Measurements from ENCODE around the gene TCEAL3. TPM values are rescaled to one million over a fixed set of nuclear protein-coding genes. Genes with fewer than 3 reads are reported as not detected.
"Not testable (repeated sequence)": the region's sequence is repeated elsewhere in the genome, so short reads cannot be mapped to it uniquely, and the experiment has no call there.

The TCEAL3 gene
- total and polyA plus RNA-seq, 2 of the 8 experiments (the other 6 are each of a cell fraction or from before 2014, with no cell fraction given) = 4.4 to 12.0 TPM

- H2AK5ac ChIP-seq (ENCODE audit: low read depth, low read length); H3K4me2 ChIP-seq (ENCODE audit: insufficient read depth in 1 of 2, low read depth in 2 of 2, low read length in 2 of 2); H4K20me1 ChIP-seq (replicated peaks in 1 of 2; ENCODE audit: control insufficient read depth in 1 of 2, insufficient read depth in 2 of 2, low read length in 2 of 2); H2BK5ac ChIP-seq (ENCODE audit: low read depth, low read length); H3K4me3 ChIP-seq (ENCODE audit: extremely low read depth in 1 of 4, insufficient read depth in 2 of 4, low read depth in 3 of 4, low read length in 4 of 4); H3K27me3 ChIP-seq (replicated peaks in 1 of 4; ENCODE audit: control insufficient read depth in 3 of 4, extremely low read depth in 1 of 4, insufficient read depth in 3 of 4, low read length in 3 of 4); H3K9me3 ChIP-seq (ENCODE audit: insufficient read depth in 2 of 2, low read depth in 1 of 2, low read length in 1 of 2); H4K5ac ChIP-seq (ENCODE audit: insufficient read length, low read depth, low read length); H3K56ac ChIP-seq (replicated peaks; ENCODE audit: insufficient read length, low read depth, low read length); H3K4me1 ChIP-seq (replicated peaks in 1 of 4; ENCODE audit: control insufficient read depth in 3 of 4, insufficient read depth in 4 of 4, low read length in 3 of 4); H3K79me2 ChIP-seq (ENCODE audit: control insufficient read depth in 1 of 2, insufficient read depth in 2 of 2, low read length in 2 of 2); H4K91ac ChIP-seq (replicated peaks; ENCODE audit: insufficient read length, low read length); H2BK15ac ChIP-seq (ENCODE audit: low read length); FAIRE-seq; H3K9ac ChIP-seq (replicated peaks in 1 of 4; ENCODE audit: extremely low read depth in 1 of 4, low read depth in 3 of 4, low read length in 3 of 4); DNase-seq (ENCODE audit: low read depth in 1 of 2, low spot score in 2 of 2); H3K4ac ChIP-seq (replicated peaks; ENCODE audit: insufficient read length, low read depth, low read length); H3K14ac ChIP-seq (ENCODE audit: insufficient read length); H2BK120ac ChIP-seq (replicated peaks; ENCODE audit: low read depth, low read length); H3K27ac ChIP-seq (ENCODE audit: low read depth, low read length); H3K79me1 ChIP-seq (ENCODE audit: low read depth, low read length); H3K23me2 ChIP-seq (ENCODE audit: low read depth, low read length); H3K36me3 ChIP-seq (ENCODE audit: control insufficient read depth in 2 of 4, insufficient read depth in 4 of 4, low read length in 3 of 4); H3K23ac ChIP-seq (ENCODE audit: insufficient read length); H2AFZ ChIP-seq (ENCODE audit: low read length); H3K18ac ChIP-seq (ENCODE audit: extremely low read depth, low read length); H4K8ac ChIP-seq (ENCODE audit: extremely low read depth, insufficient read depth, low read length); H2BK20ac ChIP-seq (ENCODE audit: low read length); CTCF ChIA-PET (ENCODE audit: partially characterized antibody); H2BK12ac ChIP-seq (ENCODE audit: low read depth, low read length); POLR2A ChIA-PET (ENCODE audit: partially characterized antibody): not testable (repeated sequence)
- WGBS, 2 experiments (ENCODE audit: extremely low coverage in 1 of 2, insufficient coverage in 1 of 2, insufficient read length in 1 of 2, insufficient replicate concordance in 2 of 2, low coverage in 1 of 2, low lambda C conversion rate in 2 of 2, missing lambda C conversion rate in 1 of 2) = 93% methylated on average over 1 of the region's 1 CpG; no CpG with 5 or more reads in 1 of the 2 experiments
Observed at GRCh38 chrX:103592295-103592694, 15.5 kb upstream of the TCEAL3 start.

DNA sequence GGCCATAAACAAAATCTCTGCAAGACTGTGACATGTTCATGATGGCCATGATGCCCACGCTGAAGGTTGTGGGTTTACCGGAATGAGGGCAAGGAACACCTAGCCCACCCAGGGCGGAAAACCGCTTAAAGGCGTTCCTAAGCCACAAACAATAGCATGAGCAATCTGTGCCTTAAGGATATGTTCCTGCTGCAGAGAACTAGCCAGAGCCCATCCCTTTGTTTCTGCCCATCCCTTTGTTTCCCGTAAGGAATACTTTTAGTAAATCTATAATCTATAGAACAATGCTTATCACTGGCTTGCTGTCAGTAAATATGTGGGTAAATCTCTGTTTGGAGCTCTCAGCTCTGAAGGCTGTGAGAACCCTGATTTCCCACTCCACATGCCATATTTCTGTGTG is 12.6 kb upstream of the TCEAL3 start:
- H3K79me1 ChIP-seq (ENCODE audit: low read depth, low read length); H4K91ac ChIP-seq (replicated peaks; ENCODE audit: insufficient read length, low read length); H2BK120ac ChIP-seq (replicated peaks; ENCODE audit: low read depth, low read length); H4K5ac ChIP-seq (ENCODE audit: insufficient read length, low read depth, low read length); H3K56ac ChIP-seq (replicated peaks; ENCODE audit: insufficient read length, low read depth, low read length); H3K9me3 ChIP-seq (ENCODE audit: insufficient read depth in 2 of 2, low read depth in 1 of 2, low read length in 1 of 2); H2BK20ac ChIP-seq (ENCODE audit: low read length); H2AK5ac ChIP-seq (ENCODE audit: low read depth, low read length); H4K20me1 ChIP-seq (replicated peaks in 1 of 2; ENCODE audit: control insufficient read depth in 1 of 2, insufficient read depth in 2 of 2, low read length in 2 of 2); H2AFZ ChIP-seq (ENCODE audit: low read length); H2BK12ac ChIP-seq (ENCODE audit: low read depth, low read length); H3K23ac ChIP-seq (ENCODE audit: insufficient read length); H3K4ac ChIP-seq (replicated peaks; ENCODE audit: insufficient read length, low read depth, low read length); H3K36me3 ChIP-seq (ENCODE audit: control insufficient read depth in 2 of 4, insufficient read depth in 4 of 4, low read length in 3 of 4); H3K4me2 ChIP-seq (ENCODE audit: insufficient read depth in 1 of 2, low read depth in 2 of 2, low read length in 2 of 2); H3K18ac ChIP-seq (ENCODE audit: extremely low read depth, low read length); H2BK5ac ChIP-seq (ENCODE audit: low read depth, low read length); H3K14ac ChIP-seq (ENCODE audit: insufficient read length); H3K4me3 ChIP-seq (ENCODE audit: extremely low read depth in 1 of 4, insufficient read depth in 2 of 4, low read depth in 3 of 4, low read length in 4 of 4); H2BK15ac ChIP-seq (ENCODE audit: low read length); H3K79me2 ChIP-seq (ENCODE audit: control insufficient read depth in 1 of 2, insufficient read depth in 2 of 2, low read length in 2 of 2); DNase-seq (ENCODE audit: low read depth in 1 of 2, low spot score in 2 of 2); H4K8ac ChIP-seq (ENCODE audit: extremely low read depth, insufficient read depth, low read length); CTCF ChIA-PET (ENCODE audit: partially characterized antibody); H3K23me2 ChIP-seq (ENCODE audit: low read depth, low read length); FAIRE-seq; H3K27ac ChIP-seq (ENCODE audit: low read depth, low read length); H3K9ac ChIP-seq (replicated peaks in 1 of 4; ENCODE audit: extremely low read depth in 1 of 4, low read depth in 3 of 4, low read length in 3 of 4); H3K27me3 ChIP-seq (replicated peaks in 1 of 4; ENCODE audit: control insufficient read depth in 3 of 4, extremely low read depth in 1 of 4, insufficient read depth in 3 of 4, low read length in 3 of 4); H3K4me1 ChIP-seq (replicated peaks in 1 of 4; ENCODE audit: control insufficient read depth in 3 of 4, insufficient read depth in 4 of 4, low read length in 3 of 4): not testable (repeated sequence)
- POLR2A ChIA-PET (ENCODE audit: partially characterized antibody) = interaction anchor here (1.5 kb wide), 1 partner anchor 10 kb away, joined by 6 read pairs; the partner anchor contains the start of gene TCEAL4
- 95% methylated on average over 6 of the region's 6 CpGs; no CpG with 5 or more reads in 1 of the 2 experiments for whole genome bisulfite sequencing, 2 experiments (ENCODE audit: extremely low coverage in 1 of 2, insufficient coverage in 1 of 2, insufficient read length in 1 of 2, insufficient replicate concordance in 2 of 2, low coverage in 1 of 2, low lambda C conversion rate in 2 of 2, missing lambda C conversion rate in 1 of 2)
